NT2/D1 (cell line): ENCODE data around the gene BPGM.
"Not testable (repeated sequence)": the region's sequence is repeated elsewhere in the genome, so short reads cannot be mapped to it uniquely, and the experiment has no call there.

Experiments
- DNase-seq: peaks from one replicate; pipeline ENCODE4 v3.0.0-alpha.2; 2011; ENCODE audit warnings: low read depth, low spot score
- H3K27me3 ChIP-seq: 2 replicates; pipeline ENCODE4 v1.6.0; 2011; ENCODE audit warnings: mild to moderate bottlenecking; ENCODE audit not compliant: insufficient read length, insufficient read depth
- H3K36me3 ChIP-seq: 2 replicates; pipeline ENCODE4 v1.6.1; 2011; ENCODE audit warnings: mild to moderate bottlenecking, low read length, mixed read lengths; ENCODE audit not compliant: insufficient read depth, insufficient read length
- H3K4me1 ChIP-seq: 2 replicates; pipeline ENCODE4 v1.5.1; 2011; ENCODE audit not compliant: insufficient read depth, insufficient read length
- H3K4me3 ChIP-seq: 2 replicates; pipeline ENCODE4 v1.5.1; 2011; ENCODE audit warnings: low read depth; ENCODE audit not compliant: insufficient read length
- H3K9ac ChIP-seq: 2 replicates; pipeline ENCODE4 v1.6.0; 2011; ENCODE audit warnings: low read depth; ENCODE audit not compliant: insufficient read length
- H3K9me3 ChIP-seq: 2 replicates; pipeline ENCODE4 v1.5.1; 2011; ENCODE audit warnings: mild to moderate bottlenecking, low read length; ENCODE audit not compliant: insufficient read depth
- SUZ12 ChIP-seq: IDR thresholded peaks from 2 replicates; pipeline ENCODE4 v1.6.1; 2011; ENCODE audit not compliant: insufficient read length, insufficient read depth; ENCODE audit errors: extremely low read depth
- YY1 ChIP-seq: IDR thresholded peaks from 2 replicates; pipeline ENCODE4 v1.6.1; 2011; ENCODE audit not compliant: insufficient read length, insufficient read depth
- ZNF274 ChIP-seq: IDR thresholded peaks from 2 replicates; pipeline ENCODE4 v1.6.1; 2011; ENCODE audit warnings: mild to moderate bottlenecking, low read depth, low read length

The BPGM gene

DNA sequence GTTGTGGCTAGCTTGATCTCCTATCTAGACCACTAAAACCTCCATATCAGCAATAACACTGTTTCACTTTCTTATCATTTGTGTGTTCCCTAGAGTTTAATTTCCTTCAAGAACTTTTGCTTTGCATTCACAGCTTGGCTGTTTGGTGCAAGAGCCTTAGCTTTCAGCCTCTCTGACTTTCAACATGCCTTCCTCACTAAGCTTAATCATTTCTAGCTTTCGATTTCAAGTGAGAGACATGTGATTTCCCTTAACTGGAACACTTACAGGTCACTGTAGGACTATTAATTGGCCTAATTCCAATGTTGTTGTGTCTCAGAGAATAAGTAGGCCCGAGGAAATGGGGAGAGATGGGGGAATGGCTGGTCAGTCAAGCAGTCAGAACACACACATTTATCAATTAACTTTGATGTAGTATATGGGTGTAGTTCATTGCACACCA, 10.6 kb upstream of the BPGM start:
- TF ChIP-seq SUZ12 (no peak), ZNF274 (no peak), YY1 (no peak)
- no peak for DNase-seq
- Histone ChIP-seq H3K27me3 (no peaks in the 10 kb centered on the region), H3K9ac (no peak overlapping the region), H3K4me1 (no peaks in the 10 kb centered on the region), H3K9me3 (no peaks in the 10 kb centered on the region), H3K36me3 (no peaks in the 10 kb centered on the region), H3K4me3 (no peak overlapping the region)

DNA sequence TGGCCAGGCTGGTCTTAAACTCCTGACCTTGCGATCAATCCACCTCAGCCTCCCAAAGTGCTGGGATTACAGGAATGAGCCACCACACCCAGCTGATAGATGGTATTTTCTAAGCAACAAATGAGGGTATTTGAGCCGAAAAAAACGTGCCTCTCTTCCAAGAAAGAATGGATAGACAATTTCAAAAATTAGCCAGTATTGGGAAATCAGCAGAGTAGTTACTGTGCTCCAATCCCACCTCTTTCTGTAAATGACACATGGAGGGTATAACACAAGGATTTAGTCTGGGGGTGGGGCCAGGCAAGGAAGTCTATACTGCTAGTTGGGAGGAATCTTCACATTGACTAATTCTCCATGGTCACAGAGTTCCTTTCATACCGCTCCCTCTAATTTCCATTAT, 9.2 kb upstream of the BPGM start:
- H3K36me3 ChIP-seq = no peaks in the 10 kb centered on the region

GRCh38 chr7:134637934-134638719, 8.5 kb upstream of the BPGM start:
- Histone ChIP-seq H3K4me1 (no peaks in the 10 kb centered on the region), H3K36me3 (no peaks in the 10 kb centered on the region), H3K4me3 (no peak overlapping the region), H3K9ac (no peak overlapping the region), H3K27me3 (no peaks in the 10 kb centered on the region), H3K9me3 (no peaks in the 10 kb centered on the region)
- DNase-seq = no peak
- TF ChIP-seq YY1 (no peak), SUZ12 (no peak), ZNF274 (no peak)

More for the DNA sequence above, 9.2 kb upstream of the BPGM start:
- H3K4me1 ChIP-seq = no peaks in the 10 kb centered on the region
- H3K9ac ChIP-seq = no peak overlapping the region
- TF ChIP-seq YY1 (no peak), SUZ12 (no peak), ZNF274 (no peak)
- no peak overlapping the region for H3K4me3 ChIP-seq
- H3K27me3 ChIP-seq = no peaks in the 10 kb centered on the region
- DNase-seq = no peak
- H3K9me3 ChIP-seq = no peaks in the 10 kb centered on the region

DNA sequence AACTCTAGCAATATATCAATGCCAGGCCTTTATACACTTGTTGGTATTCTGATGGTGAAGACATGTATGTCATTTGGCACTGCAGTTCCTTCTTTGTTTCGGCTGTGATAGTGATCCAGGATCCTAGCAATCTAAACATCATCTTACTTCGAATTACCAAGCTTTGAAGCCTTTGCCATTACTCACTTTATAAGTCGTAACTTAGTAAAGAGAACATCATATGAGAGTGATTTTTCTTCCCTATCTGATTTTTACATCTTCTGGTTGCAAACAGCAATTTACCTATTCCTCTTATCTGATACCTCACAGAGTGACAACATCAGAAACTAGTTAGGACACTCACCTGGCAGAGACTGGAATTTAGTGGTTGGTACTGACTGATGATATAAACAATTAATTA, 7.6 kb upstream of the BPGM start:
- TF ChIP-seq SUZ12 = no peak
- TF ChIP-seq YY1 = no peak
- TF ChIP-seq ZNF274 = no peak

GRCh38 chr7:134639683-134640279, 6.9 kb upstream of the BPGM start:
- Histone ChIP-seq H3K9ac (no peak overlapping the region), H3K4me1 (no peaks in the 10 kb centered on the region), H3K27me3 (no peaks in the 10 kb centered on the region), H3K9me3 (no peaks in the 10 kb centered on the region), H3K4me3 (no peak overlapping the region), H3K36me3 (no peaks in the 10 kb centered on the region)
- no peak for DNase-seq
- TF ChIP-seq ZNF274 (no peak), SUZ12 (no peak), YY1 (no peak)

More for the DNA sequence above, 7.6 kb upstream of the BPGM start:
- Histone ChIP-seq H3K27me3 (no peaks in the 10 kb centered on the region), H3K9ac (no peak overlapping the region), H3K4me1 (no peaks in the 10 kb centered on the region), H3K4me3 (no peak overlapping the region), H3K36me3 (no peaks in the 10 kb centered on the region), H3K9me3 (no peaks in the 10 kb centered on the region)
- no peak for DNase-seq

GRCh38 chr7:134640842-134641715, 5.6 kb upstream of the BPGM start:
- Histone ChIP-seq H3K4me1 (no peaks in the 10 kb centered on the region), H3K4me3 (no peak overlapping the region), H3K9ac (no peak overlapping the region), H3K36me3 (no peaks in the 10 kb centered on the region), H3K27me3 (no peaks in the 10 kb centered on the region), H3K9me3 (no peaks in the 10 kb centered on the region)
- no peak for TF ChIP-seq SUZ12
- TF ChIP-seq YY1 = no peak
- no peak for DNase-seq

- H3K9me3 ChIP-seq, H3K4me3 ChIP-seq, H3K36me3 ChIP-seq, DNase-seq, H3K27me3 ChIP-seq, H3K4me1 ChIP-seq, H3K9ac ChIP-seq: not testable (repeated sequence)
These were observed 4.7 kb upstream of the BPGM start for GRCh38 chr7:134641981-134642380.
